ENCODE data around the gene CHST11.

Gene CHST11

GRCh38 chr12:104727726-104728465 is 271.1 kb downstream of the CHST11 start:
- H3K4me3 ChIP-seq (ENCODE audit: low read depth, low read length): no peak overlapping the region
- no peak for TF ChIP-seq CTCF (IDR thresholded peaks at IDR 0.05; ENCODE audit: control insufficient read depth, extremely low read depth, insufficient read depth)
- no peak for DNase-seq (ENCODE audit: low read depth)

- no peak for TF ChIP-seq CTCF (IDR thresholded peaks at IDR 0.05; ENCODE audit: control insufficient read depth, extremely low read depth, insufficient read depth)
- no peak for DNase-seq (ENCODE audit: low read depth)
- H3K4me3 ChIP-seq (ENCODE audit: low read depth, low read length): no peak overlapping the region
Observed at GRCh38 chr12:104729091-104729490, 272.3 kb downstream of the CHST11 start.

- TF ChIP-seq CTCF (IDR thresholded peaks at IDR 0.05; ENCODE audit: control insufficient read depth, extremely low read depth, insufficient read depth): no peak
- H3K4me3 ChIP-seq (ENCODE audit: low read depth, low read length): no peak overlapping the region
- DNase-seq (ENCODE audit: low read depth): no peak
Observed at GRCh38 chr12:104729610-104730446, 273.1 kb downstream of the CHST11 start.

DNA sequence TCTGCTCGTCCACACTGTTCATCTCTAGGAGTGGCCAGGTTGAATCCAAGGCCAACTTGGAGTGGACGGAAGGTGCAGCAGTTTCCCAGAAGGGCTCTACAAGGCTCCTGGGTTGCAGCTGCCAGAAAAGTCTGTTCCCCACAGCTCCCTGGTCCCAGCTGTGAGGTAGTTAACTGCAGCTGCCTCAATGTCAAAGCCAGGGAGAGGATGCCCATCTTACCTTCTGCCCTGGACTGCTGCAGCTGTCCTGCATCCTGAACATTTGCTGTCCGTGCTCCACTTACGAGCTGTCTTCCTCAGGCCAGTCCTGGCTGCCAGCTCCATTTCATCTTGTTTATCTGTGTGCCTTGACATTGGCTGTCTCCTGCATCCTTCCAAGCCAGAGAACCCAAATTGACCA is 274.0 kb downstream of the CHST11 start:
- no peak overlapping the region for H3K4me3 ChIP-seq (ENCODE audit: low read depth, low read length)
- no peak for TF ChIP-seq CTCF (IDR thresholded peaks at IDR 0.05; ENCODE audit: control insufficient read depth, extremely low read depth, insufficient read depth)
- DNase-seq (ENCODE audit: low read depth): no peak

DNA sequence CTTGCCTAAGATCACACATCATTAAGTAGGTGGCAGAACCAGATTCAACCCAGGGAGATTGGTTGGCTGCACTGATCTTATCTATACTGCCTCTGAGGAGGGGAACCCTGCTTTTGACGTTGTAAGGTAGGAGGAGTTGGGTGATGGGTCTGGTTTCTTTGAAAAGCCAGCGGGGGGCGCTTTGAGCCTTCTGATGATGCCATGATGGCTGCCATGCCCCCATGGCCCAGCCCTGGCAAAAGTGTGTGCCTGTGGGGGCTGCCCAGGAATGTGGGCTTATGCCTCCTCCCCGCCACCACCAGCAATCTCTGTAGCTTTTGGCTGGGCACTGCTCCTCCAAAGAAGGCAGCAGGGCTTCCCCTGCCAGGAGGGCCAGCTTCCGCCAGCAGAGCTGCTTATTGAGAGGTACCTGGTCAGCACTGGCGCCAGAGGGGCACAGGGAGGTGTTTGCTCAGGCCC is 277.0 kb downstream of the CHST11 start:
- peak; percentile 28; the same call in 1 of the 2 replicates for TF ChIP-seq CTCF (IDR thresholded peaks at IDR 0.05; ENCODE audit: control insufficient read depth, extremely low read depth, insufficient read depth)

DNA sequence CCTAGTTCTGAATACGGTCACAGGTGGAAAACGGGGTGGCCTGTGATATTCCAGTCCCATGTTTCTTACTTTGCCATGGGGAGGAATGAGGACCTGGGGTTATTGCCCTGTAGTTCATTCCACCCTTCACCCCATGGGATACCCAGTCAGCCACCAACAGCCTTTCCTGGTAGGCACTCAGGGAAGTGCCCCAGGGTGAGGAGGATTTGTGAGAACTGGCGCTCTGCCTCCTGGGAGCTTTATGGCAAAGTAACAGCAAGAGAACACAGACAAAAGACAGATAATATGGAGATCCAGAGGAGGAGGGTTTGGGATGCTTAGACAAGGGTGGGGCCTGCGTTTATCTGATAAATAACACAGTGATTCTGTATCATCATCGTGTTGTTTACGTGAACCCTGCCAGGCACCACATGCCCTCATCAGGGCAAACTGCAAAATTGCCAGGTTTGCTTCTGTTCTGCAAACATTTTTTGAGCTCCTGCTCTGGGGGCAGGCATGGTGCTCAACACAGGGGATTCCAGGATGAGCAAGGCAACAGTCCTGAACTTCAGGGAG is 277.9 kb downstream of the CHST11 start:
- no peak; the same call in 1 of the 2 replicates for TF ChIP-seq CTCF (IDR thresholded peaks at IDR 0.05; ENCODE audit: control insufficient read depth, extremely low read depth, insufficient read depth)
- DNase-seq (ENCODE audit: low read depth): peak; percentile 18
- no peak overlapping the region for H3K4me3 ChIP-seq (ENCODE audit: low read depth, low read length)

More for the DNA sequence above, 277.0 kb downstream of the CHST11 start:
- no peak overlapping the region for H3K4me3 ChIP-seq (ENCODE audit: low read depth, low read length)
- DNase-seq (ENCODE audit: low read depth): peak; percentile 8
